GM20431 (cell line): ENCODE data around the gene CHRNA10.

Experiments
- in situ Hi-C: fragments of 300-500 bp; cut with MseI, MboI; formaldehyde crosslinking; loops from one replicate; pipeline ENCODE4 v1.15.0; 2020; ENCODE audit warnings: low sequenced_read_pairs; ENCODE audit not compliant: unreplicated experiment

The CHRNA10 gene

GRCh38 chr11:3635641-3636375 lies 35.4 kb downstream of the CHRNA10 start:
- in situ Hi-C loops, result no loop called here

- in situ Hi-C loops, result no loop called here
These were observed 39.0 kb downstream of the CHRNA10 start for GRCh38 chr11:3632070-3632660.

- in situ Hi-C loops, result no loop called here
These were observed 39.9 kb downstream of the CHRNA10 start for GRCh38 chr11:3631331-3631730.

DNA sequence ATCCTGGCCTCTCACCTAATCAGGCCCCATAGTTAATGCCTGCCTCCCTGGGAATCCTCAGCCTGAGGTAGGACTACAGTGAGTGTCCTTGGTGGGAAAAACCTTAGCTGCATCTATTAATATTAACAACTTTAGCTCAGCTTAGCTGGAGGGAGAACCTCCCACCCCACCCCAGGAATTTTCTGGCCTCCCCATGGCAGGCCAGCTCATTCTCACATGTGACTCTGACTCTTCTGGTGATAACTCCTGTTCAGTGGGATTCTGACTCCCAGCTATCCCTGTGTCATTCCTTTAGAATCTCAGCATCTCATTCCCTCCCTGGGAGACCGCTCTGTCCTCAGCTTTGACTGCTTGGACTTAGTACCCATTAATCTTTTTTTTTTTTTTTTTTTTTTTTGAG lies 43.9 kb downstream of the CHRNA10 start:
- in situ Hi-C loops, result no loop called here

DNA sequence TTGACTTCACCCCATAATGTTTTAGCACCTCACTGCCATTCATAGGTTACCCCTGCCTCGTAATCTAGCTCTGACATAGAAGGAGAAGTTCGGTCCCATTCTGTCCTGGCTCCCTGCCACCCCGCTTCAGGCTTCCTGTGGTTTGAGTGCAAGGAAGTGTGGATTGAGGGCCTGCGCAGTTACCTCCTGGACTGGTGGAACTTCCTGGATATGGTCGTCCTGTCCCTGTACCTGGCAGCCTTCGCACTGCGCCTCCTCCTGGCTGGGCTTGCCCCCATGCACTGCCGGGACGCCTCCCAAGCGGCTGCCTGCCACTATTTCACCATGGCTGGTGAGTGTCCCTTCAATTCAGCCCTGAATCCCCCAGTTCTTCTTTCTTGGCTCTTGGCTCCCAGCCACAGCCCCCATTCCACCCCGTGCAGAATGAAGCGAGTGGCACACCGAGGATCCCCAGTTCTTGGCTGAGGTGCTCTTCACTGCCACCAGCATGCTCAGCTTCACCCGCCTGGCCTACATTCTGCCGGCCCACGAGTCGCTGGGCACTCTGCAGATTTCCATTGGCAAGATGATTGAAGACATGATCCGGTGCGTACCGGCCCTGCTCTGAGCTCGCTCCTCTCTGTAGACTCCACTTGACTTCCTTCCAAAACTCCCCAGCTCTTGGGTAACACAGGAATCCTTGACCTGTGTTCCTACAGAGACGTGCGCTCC lies 44.8 kb downstream of the CHRNA10 start:
- in situ Hi-C loops, result no loop called here

- in situ Hi-C loops, result no loop called here
These were observed 47.3 kb downstream of the CHRNA10 start for GRCh38 chr11:3623767-3624458.

DNA sequence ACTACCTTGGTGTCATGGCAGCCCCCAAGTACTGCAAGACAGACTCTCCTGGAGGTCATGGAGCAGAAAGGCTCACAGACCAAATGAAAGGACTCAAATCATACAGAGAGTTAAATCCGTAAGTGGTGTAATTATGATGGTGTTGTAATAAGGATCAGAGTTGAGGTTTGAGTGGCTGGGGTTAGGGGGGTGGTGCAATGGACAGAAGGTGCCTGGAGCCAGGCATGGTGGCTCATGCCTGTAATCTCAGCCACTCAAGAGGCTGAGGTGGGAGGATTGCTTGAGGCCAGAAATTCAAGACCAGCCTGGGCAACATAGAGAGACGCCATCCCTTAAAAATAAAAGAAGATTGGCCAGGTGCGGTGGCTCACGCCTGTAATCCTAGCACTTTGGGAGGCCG lies 48.1 kb downstream of the CHRNA10 start:
- in situ Hi-C loops, result no loop called here

DNA sequence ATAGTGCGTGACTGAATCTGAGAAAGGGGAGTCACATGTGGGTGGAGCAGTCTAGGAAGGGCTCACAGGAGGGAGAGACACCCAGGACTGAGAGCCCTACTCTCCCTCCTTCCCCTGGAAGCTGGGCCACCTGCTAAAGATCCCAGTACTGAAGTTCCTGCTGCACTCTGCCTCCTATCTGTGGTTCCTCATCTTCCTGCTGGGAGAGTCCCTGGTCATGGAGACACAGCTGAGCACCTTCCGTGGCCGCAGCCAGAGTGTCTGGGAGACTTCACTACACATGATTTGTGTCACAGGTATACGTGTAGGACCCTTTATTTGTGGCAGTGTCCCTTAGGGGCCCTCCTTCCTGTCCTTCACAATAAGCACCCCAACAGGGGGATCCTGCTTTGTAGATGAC lies 48.7 kb downstream of the CHRNA10 start:
- in situ Hi-C loops, result no loop called here

- in situ Hi-C loops, result no loop called here
These were observed 53.2 kb downstream of the CHRNA10 start for GRCh38 chr11:3617990-3618389.

- in situ Hi-C loops, result no loop called here
These were observed 54.3 kb downstream of the CHRNA10 start for GRCh38 chr11:3616721-3617460.

DNA sequence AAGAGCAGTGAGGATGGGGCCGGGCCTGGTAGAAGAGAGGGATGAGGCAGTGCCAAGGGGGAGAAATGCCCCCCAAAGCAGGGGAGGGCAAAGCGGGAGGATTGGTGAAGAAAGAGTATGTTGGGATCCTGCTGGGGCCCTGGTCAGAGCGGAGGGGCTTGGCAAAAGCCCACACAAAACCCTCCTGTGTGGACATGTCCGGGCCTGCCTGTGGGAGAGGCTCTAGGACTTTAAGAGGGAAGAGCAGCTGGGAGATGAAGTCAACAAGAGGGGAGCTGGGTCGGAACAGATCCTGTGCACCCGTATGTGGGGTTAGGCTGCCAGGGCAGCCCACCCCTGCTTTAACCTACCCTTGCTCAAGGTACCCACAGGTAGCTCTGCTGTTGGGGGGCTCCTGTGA lies 55.2 kb downstream of the CHRNA10 start:
- in situ Hi-C loops, result no loop called here
